HuH-7 (cell line): ENCODE data around the gene NUP210.

Source experiments
- DNase-seq: peaks from one replicate; pipeline ENCODE4 v3.0.0; 2011; ENCODE audit warnings: low spot score

The NUP210 gene

DNA sequence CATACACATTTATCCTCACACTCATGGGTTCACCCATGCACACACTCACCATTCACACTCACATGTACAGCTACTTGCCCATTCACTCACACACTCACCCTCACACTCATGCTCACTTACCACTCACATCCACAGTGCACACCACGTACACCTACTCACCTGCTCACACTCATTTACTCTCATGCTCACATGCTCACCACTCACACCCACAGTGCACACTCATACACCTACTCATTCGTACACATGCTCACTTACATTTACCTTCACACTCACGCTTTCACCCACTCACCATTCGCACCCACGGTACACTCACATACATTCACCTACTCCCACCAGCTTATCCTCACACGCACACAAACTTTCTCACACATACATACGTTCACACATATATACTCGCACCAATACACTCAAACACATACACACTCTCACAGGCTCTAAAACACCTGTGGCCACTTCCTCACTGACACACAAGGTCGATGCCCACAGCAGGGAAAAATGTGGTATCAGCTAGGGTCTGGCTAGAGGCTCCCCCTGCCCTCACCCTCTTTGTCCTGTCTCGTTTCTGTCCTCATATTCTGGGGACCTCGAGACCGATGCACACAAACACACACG is 46.0 kb downstream of the NUP210 start:
- no peak for DNase-seq

DNA sequence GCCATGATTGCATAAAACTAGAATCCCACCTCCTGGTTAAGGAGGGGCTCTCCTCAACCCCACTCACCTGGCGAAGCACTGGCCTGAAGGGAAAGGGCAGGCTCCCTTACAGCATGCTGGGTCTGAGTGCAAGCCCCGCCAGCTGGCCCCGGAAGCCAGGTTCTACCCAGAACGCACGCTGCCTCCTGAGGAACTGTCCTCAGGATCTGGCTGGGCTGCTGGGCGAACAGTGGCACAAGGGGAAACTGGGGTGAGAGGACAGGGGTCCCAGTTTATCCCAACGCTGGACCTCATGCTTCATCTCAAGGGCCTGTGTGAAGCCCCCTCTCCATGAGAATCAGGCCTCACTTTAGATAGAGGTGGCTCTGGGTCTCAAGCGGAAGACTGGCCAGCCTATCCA is 47.5 kb downstream of the NUP210 start:
- no peak for DNase-seq

GRCh38 chr3:13372126-13372525 is 48.0 kb downstream of the NUP210 start:
- DNase-seq = no peak

DNA sequence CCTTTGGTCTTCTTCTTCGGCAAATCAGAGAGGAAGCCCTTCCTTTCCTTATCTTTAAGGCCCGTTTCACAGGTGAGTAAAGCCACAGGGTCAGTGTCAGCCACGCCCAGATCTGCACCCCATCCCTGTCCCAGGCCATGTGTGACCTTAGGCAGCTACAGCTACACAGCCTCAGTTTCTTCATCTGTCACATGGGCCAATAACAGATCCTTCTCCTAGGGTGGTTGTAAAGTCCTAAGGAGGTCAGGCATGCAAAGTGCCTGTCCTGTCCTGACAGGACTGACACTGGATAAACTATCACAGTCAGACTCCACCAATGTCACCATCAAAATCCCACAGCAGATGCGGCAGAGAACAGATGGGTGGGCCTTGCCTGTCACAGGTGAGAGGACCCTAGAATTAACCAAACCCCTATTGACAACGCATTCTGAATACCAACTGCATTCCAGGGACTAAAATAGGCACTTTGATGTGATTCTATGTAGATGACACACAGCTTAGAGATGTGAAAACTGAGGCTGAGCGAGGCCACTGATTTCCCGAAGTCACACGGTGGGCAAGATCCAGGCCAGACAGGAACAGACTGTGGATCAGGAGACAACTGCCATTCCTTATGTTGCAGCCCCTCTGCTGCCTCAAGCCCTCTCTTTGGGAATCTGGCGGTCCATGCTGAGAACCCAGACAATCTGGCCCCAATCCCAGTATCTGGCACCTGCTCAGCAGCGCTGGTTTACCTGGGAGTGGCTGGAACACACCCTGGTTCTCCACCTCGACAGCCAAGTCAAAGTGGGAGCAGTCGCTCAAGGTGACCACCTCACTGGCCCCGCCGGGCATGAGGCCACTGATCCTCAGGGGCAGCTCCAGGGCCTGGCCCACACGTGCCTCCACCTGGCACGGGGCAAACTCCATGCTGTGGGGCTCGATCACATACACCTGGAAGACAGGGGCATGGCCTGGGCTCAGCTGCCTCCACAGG is 48.7 kb downstream of the NUP210 start:
- DNase-seq = no peak

- DNase-seq = no peak
Measured at GRCh38 chr3:13370609-13371008, 49.5 kb downstream of the NUP210 start.

- no peak for DNase-seq
Measured at GRCh38 chr3:13370055-13370454, 50.1 kb downstream of the NUP210 start.

- DNase-seq = no peak
Measured at GRCh38 chr3:13368834-13369233, 51.3 kb downstream of the NUP210 start.

DNA sequence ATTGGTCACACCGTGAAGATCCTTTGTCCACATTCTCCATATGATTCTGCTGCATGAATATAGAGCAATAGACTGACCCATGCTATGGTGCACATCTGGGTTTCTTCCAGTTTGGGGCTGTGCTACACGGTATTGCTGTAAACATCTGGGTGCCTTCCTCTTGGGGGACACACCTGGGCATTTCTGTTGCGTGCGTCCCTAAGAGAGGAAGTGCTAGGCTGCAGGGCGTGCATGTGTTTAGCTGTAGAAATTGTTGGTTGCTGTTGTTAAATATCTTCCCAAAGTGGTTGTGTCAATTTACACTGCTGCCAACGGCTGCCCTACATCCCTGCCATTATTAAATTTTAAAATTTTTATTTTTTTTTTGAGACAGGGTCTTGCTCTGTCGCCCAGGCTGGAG is 52.4 kb downstream of the NUP210 start:
- no peak for DNase-seq

DNA sequence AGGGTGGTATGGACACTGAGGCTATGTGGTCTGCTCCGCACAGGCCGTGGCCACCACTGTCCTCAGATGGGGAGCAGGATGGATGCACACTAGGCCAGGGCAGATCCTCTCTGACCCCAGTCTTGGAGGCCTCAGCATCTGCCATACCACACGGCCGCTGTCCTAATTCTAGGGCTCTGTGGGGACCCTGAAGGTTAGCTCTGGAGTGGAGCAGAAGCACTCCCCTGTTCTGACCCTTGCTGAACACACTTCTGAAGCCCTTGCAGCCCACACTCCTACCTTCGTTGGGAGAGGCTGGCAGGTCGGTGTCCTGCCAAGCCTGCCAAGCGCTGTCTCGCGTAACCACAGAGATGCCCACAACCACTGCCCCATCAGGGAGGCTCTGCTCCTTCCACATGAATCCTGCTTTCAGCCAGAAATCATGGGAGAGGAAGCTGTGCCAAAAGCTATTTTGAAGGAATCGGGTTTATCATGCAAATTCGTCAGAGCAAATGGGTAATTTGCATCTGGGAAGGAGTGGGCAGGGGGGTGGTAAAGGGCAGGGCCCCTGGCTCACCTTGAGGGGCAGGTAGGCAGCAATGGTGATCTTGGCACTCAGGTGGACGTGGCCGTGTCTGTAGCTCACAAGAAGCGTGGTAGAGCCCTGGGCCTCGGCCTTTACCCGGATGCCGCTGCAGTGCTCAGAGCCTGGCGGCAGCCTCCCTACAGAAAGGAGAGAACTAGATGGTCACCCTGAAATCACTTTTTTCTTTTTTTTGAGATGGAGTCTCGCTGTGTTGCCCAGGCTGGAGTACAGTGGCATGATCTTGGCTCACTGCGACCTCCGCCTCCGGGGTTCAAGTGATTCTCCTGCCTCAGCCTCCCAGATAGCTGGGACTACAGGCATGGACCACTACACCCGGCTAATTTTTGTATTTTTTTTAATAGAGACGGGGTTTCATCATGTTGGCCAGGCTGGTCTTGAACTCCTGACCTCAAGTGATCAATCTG is 54.4 kb downstream of the NUP210 start:
- DNase-seq = no peak

DNA sequence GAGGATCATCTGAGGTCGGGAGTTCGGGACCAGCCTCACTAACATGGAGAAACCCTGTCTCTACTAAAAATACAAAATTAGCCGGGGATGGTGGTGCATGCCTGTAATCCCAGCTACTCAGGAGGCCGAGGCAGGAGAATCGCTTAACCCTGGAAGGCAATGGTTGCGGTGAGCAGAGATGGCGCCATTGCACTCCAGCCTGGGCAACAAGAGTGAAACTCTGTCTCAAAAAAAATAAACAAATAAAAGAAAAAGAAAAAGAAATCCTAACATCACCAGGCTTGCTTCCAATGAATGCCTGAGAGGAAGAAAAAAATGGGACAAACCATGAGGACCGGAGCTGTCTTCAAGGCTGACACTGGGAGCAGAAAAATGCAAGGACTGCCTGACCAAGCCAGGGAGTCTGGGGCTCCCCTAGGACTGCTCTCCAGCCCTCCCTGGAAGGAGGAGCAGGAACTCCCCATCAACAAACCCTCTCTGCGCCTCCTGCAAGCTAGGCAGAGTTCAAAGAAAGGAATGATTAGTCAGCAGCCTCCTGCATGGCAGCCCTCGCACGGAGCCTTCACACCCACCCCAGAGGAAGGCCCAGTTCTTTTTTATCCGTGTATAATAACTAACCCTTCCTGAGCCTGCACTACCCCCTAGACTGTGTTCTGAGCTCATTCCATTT is 55.4 kb downstream of the NUP210 start:
- DNase-seq = no peak

DNA sequence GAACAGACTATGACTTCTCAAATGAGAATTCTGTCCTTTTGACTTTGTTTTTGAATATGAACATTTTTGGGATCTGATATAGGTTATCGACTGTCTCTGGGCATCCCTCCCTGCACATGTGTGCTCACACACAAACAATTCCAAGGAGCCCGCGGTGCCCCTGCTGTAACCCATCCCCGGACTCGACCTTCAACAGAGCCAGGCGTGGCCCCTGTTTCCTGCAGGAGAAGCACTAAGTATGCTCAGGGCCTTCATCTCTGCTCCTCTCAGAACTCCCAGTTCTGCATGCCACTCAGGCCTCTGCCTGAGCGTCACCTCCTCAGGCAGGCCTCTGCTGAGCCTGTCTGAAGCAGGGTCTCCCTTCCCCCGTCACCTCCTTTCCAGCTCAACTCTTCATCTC is 57.6 kb downstream of the NUP210 start:
- DNase-seq = no peak

DNA sequence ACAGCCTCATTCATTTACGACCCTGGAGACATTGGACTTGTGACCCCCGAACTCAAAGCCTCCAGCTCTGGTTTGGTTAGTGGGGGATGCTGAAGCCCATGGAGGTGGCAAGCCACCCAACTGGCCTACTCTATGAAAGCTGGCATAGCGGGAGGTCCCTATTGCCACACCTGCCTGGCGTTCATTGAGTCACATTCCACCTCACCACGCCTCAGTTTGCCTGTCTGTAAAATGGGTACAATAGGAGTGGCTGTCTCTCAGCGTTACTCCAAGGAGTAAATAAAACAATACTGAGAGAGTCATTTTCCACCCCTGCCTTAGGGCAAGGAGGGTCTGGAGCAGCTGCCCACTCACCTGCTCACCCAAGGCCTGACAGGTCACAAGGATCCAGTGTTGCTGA is 60.2 kb downstream of the NUP210 start:
- no peak for DNase-seq

DNA sequence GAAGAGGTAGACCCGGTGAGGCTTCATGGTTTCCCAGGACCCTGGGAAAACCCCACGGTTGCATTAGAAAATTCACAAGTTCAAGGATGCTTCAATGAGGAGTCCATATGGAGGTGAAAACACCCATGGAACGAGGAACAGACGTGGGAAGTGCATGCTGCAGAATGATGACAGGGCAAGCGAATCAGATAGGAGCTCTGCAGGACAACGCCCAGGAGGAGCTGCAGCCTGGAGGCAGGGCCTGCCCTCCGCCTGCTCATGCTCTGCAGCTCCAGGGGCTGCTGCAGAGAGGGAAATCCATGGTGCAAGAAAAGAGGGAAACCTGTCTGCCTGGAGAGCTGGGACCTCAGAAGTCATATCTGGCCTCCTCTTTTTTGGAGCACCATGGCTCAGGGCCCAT is 61.5 kb downstream of the NUP210 start:
- no peak for DNase-seq

DNA sequence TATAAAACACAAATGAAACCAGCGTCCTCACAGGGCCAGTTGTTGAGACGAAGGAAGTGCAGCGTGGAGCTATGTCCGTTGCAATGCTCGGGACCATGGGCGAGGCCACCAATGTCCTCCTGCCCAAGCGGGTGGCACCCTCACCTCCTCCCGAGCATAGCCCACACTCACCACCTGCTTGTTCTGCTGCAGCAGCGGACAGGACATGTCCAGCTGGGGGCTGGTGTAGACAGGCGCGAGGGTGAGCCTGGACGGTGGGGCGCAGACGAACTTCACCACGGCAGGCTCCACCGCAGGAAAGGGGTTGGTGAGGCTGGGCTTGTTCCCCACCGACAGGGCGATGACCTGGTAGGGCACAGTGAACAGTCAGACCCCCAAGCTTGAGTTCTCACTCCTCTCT is 62.1 kb downstream of the NUP210 start:
- no peak for DNase-seq

GRCh38 chr3:13357074-13357473 is 63.0 kb downstream of the NUP210 start:
- DNase-seq = no peak

- peak; percentile 74 for DNase-seq
Measured at GRCh38 chr3:13353936-13354542, 66.1 kb downstream of the NUP210 start.

DNA sequence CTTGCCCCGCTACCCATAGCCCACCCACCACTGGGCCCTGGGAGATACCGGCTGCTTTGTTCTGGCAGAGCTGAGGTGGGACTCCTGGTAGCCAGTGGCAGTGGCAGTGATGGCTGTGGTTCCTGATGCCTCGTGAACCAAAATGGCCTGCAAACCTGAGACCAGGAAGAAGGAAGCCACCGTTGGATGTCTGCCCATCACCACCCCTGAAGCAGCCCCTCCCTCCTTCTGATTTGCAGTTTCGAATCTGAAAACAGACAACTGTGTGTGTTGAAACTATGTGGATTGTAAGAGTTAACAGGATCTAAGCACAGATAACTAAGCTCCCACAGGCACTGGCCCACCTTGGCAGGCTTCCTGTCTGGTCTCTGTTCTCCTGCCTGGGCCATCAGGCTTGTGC is 66.6 kb downstream of the NUP210 start:
- DNase-seq = no peak

- no peak for DNase-seq
Measured at GRCh38 chr3:13352621-13353131, 67.4 kb downstream of the NUP210 start.

- DNase-seq = no peak
Measured at GRCh38 chr3:13349823-13350222, 70.3 kb downstream of the NUP210 start.

- no peak for DNase-seq
Measured at GRCh38 chr3:13348661-13349396, 71.3 kb downstream of the NUP210 start.
